Endometrial microvascular endothelial cells (primary cell): Measurements from ENCODE around the gene CAAP1. TPM values are rescaled to one million over a fixed set of nuclear protein-coding genes. Genes with fewer than 3 reads are reported as not detected.
"Not testable (repeated sequence)": the region's sequence is repeated elsewhere in the genome, so short reads cannot be mapped to it uniquely, and the experiment has no call there.

Source experiments
- in situ Hi-C: cut with HindIII; loops from 2 replicates; pipeline ENCODE4 v1.10.0; 2017; ENCODE audit warnings: low sequenced_read_pairs, low pct_unique_long_range_greater_than_20kb; ENCODE audit errors: inconsistent ontology term
- total RNA-seq: library from RNA; depleted of rRNA; stranded (reverse); fragments of >200 nt; gene quantifications from one replicate; pipeline ENCODE4 v1.2.3, GENCODE V29; 2015; ENCODE audit errors: inconsistent ontology term

The CAAP1 gene
- total RNA-seq, 1 donor from 2014 or later = 14.9 TPM

DNA sequence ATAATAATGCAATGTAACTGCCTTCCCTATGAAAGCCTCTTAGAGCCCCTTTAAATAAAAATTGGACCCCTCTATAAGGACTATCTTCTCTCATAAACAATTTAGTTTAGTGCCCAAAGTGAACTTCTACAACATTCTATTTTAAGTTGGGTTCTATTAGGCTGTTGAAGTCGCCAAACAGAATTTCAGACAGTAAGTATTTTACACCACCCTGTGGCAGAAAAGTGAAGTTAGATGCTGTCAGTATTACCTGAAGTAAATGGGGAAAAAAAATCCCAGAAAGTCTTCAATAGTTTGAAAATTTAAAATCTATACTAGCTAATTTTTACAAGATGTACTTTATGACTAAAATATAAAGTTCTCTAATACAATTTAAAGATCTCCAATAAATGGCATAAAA is 29.5 kb downstream of the CAAP1 start:
- in situ Hi-C loops = no loop called here

DNA sequence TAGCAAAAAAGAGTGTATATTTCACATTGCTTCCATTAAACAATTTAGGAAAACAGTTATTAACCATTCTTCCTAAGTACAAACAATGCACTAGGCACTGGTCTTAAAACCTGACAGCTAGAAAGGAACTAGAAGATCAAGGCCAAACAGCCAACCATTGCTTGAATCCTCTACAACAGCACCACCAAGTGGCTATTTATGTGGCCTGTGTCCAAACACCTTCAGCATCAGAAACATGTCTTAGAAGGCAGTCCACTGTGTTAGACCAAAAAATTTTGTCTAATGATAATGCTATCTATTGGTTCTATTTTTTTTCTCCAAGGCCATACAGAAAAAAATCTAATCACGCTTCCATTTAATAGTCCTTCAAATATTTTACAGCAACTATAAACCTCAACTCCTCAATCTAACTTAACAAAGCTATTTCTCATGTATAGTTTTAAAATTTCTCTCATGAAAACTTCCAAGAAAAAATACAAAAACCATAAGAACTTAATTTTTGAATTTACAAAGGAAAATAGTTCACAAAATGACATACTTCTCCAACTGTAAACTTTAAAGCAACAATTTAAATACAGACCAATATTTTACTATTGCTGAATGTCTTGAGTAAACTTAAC is 36.1 kb downstream of the CAAP1 start:
- in situ Hi-C loops = no loop called here

DNA sequence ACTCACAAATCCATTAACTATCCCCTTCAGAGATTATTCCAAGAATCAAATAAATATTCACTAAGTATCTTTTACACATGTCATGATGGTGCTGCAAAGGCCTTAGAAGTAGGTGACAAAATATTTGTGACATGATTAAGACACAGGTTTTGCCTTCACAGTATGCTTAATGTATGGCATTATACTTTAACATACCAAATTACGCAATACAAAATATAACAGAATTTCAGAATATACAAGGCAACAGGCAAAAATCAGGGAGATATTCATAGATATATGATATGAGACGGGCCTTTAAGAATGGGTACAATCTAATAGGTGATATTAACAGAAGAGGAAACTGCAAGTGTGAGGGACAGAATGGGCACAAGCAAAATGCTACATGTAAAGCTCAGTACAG is 41.6 kb downstream of the CAAP1 start:
- in situ Hi-C loops = no loop called here

DNA sequence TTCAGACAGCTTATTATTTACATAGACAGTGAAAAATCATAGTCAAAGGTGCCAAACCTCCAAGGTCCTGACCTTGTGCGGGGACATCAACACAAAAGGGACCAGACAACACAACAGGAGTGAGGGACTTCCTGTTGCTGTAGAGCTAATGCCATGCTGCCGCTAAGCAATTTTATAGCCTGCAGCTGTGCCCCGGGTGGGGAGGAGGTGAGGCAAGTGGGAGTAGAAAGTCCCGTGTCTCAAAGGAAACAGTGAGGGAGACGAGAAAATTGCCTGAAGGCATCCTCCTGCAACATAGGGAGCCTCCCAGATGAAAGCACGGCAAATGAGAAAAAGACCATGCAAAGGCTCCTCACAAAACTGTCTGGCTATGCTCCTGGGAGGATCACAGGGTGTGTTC is 58.8 kb downstream of the CAAP1 start:
- in situ Hi-C loops = no loop called here

DNA sequence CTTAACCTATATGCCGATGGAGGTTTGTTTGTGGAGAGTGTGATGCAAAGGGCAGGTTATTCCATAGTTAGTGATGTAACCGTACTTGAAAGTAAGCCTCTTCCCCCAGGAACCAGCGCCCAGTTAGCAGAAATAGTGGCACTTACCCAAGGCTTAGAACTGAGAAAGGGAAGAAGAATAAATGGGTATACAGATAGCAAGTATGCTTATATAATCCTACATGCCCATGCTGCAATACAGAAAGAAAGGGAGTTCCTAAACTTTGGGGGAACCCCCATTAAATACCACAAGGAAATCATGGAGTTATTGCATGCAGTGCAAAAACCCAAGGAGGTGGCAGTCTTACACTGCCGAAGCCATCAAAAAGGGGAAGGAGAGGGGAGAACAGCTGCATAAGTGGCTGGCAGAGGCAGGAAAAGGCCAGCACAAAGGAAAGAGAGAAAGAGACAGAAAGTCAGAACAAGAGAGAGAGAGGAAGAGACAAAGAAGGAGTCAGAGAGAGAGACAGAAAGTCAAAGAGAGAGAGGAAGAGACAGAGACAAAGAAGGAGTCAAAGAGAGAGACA is 64.1 kb downstream of the CAAP1 start:
- in situ Hi-C loops = not testable (repeated sequence)

DNA sequence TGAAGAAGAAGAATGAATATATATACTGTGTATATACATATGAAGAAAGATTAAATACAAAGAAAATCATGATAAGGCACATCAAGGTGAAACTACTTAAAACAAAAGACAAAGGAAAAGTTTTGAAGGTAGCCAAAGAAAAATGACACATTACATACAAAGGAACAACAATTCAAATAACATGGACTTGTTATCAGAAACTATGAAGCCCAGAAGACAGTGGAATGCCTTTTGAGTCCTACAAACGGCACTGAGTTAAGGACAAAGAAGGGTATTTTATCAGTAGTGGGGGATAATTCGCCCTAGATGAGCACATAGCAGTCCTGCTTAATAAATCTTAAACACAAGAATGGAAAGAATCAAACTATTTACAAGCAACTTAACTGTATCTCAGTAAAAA is 77.8 kb downstream of the CAAP1 start:
- in situ Hi-C loops = no loop called here

DNA sequence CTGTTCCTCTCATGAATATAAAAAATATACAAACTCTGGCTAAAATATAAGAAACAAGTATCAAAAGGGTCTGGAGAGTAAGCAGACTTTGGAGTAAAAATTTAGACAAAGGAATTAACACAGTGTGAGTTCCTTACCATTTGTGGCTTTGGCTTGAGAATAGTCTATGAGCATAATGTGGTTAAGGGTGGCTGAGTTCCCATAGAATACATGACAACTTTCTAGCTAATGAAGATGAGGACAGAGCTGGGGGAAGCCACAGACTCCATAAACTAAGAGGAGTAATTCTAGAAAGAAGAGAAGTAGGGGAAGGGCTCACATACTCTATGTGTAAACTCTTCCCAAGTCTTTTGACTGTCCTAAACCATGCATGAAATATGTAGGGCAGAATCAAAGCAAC is 79.4 kb downstream of the CAAP1 start:
- in situ Hi-C loops = no loop called here

DNA sequence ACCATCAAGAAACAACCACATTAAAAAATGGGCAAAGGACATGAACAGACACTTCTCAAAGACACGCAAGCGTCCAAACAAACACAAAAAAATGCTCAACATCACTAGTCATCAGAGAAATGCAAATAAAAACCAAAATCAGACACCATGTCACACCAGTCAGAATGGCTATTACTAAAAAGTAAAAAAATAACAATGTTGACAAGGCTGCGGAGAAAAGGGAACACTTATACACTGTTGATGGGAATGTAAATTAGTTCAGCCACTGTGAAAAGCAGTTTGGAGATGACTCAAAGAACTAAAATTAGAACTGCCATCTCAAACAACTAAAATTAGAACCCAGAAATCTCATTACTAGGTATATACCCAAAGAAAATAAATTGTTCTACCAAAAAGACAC is 80.4 kb downstream of the CAAP1 start:
- in situ Hi-C loops = no loop called here

DNA sequence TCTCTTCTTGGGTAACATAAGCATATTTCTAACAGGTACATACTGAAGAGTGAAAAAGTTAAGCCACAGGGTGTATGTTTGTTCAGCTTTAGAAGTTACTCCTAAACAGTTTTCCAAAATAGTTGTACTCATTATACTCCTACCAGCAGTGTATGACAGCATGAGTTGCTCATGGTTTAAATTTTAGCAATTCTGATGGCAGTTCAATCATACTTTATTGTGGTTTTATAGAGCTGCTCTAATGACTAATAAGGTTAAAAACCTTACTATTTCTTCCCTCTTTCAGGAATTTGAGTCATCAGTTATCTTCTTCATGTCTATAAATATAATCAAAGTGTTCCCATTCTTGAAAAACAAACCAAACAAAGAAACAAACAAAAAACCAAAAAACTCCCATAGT is 81.5 kb downstream of the CAAP1 start:
- in situ Hi-C loops = no loop called here

DNA sequence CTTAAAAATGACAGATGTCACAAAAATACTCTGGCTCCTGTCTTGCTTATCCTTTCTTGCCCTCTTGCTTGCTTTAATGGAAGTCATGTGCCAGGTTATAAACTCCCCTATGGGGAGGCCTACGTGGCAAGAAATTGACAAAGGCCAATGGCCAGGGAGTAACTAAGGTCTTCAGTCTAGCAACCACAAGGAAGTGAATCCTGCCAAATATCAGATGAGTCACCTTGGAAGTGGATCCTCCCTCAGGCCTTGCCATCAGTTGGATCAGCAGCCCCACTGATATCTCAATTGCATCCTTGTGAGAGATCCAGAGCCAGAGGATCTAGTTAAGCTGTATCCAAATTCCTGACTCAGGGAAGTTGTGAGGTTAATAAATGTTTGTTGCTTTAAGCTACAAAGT is 82.8 kb downstream of the CAAP1 start:
- in situ Hi-C loops = no loop called here

DNA sequence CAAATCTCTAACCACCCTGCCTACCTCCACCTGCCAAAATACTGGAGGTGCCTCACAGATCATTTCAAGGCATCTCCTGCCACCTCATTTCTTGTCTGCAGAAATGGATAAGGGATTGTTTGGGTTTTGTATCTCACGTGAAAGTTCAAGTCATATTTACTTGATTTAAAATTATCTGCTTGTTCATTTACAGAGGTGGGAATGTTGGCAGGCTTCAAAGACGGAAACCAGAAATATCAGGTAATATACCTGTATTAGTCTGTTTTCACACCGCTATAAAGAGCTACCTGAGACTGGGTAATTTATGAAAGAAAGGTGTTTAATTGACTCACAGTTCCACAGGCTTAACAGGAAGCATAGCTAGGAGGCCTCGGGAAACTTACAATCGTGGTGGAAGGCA is 85.4 kb downstream of the CAAP1 start:
- in situ Hi-C loops = no loop called here

DNA sequence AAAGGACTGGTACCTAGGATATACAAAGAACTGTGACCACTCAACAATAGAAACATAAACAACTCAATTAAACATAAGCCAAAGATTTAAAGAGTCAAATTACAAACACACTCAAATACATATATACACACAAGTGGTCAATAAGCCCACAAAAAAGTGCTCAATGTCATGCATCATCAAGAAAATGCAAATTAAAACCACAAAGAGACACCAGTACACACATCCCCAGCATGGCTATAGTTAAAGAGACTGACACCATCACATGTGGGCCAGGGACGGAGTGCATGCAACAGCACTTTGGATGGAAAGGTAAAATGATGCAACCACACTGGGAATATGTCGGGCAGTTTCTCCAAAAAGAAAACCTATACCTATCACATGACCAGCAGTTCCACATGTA is 89.7 kb downstream of the CAAP1 start:
- in situ Hi-C loops = no loop called here

DNA sequence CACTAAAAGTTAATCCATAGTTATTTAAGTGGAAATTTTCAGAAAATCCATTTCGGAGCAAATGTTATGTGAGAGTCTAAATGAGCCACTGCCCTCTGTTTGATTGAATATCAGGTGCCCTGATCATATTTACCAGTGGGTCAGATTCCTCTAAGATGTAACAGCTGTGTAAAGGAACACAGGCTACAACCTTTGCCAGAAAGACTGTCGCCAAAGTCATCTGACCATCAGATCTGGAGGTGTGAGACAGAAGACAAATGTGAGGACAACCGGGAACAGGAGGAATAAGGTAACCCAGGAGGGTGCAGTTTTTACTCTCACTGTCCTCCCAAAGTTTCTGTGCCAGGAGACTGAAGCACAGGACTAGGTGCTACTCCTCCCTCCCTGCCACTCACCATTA is 90.8 kb downstream of the CAAP1 start:
- in situ Hi-C loops = no loop called here

DNA sequence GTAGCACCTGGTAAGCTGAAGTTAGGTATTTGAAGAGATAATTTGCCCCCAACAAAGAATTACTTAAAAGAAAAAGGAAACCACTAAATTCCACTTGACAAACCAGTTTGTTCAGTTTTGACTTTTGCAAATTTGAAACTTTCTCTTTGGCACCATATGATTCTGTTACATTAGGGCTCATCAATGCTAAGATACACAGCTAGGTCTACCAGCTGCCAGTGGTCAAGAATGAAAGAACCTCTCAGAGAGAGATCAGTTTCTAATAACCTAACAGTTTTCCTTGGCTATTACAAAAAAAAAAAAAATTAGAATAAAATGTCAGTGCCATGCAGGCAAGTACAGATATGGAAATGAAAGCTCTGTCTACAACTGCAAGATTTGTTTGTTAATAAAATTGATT is 92.3 kb downstream of the CAAP1 start:
- in situ Hi-C loops = no loop called here

DNA sequence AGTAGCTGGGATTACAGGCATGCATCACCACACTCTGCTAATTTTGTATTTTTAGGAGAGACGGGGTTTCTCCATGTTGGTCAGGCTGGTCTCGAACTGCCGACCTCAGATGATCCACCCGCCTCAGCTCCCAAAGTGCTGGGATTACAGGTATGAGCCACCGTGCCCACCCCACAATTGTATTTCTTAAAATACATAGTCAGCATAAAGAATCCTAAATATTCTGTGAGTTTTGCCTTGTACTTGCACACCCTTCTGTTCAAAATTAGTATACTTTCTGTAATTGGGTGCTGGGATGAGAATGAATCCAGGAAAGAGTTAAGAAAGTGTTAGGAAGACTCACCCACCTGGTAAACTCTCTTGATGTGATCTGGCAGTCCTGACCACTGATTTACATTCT is 101.3 kb downstream of the CAAP1 start:
- in situ Hi-C loops = no loop called here

Other genes with a start within 250 kb of the CAAP1 start
- 56.2 TPM for gene PLAA, start 54.4 kb upstream of the CAAP1 start, total RNA-seq
- 5.9 TPM for gene IFT74, start 63.6 kb upstream of the CAAP1 start, total RNA-seq
- not detected for gene LRRC19, start 112.9 kb upstream of the CAAP1 start, total RNA-seq
- gene TEK, start 216.4 kb upstream of the CAAP1 start, total RNA-seq = 38.5 TPM